Measurements from ENCODE around the gene PIK3C2G.
"Not testable (repeated sequence)": the region's sequence is repeated elsewhere in the genome, so short reads cannot be mapped to it uniquely, and the experiment has no call there.

PIK3C2G gene

DNA sequence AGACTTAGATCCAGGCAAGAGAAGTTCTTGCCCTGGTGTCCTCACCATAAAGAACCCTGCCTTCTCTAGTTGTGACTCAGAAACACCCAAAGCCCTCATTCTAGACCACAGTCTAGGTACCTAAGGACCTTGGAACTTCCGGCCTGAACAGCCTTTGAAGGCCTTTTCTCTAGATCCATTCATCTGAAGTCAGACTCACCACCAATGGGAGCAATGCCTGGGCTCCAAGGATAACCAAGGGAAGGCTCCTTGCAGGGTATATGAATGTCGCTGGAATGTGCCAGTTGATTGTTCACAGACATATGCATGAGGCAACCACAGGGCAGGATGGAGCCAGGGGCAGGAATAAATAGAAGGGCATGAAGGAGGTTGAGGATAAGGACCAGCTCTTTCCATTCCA, 390.2 kb downstream of the PIK3C2G start:
- no peak for DNase-seq

DNA sequence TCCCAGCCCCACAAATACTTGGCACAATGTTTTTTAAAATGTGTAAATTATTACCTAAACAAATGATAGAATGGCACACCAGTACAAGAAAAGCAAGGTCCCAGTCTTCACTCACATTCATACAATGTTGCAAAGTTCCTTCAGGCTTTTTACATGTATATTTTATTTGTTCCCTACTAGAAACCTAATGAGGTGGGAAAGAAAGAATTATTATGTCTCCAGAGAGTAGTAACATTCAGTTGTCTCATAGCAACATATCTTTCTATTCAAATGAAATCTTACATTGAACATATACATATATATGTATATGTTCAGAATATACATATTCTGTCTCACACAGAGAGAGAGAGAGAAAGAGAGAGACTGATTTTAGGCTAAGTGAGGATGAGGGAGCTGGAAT, 391.3 kb downstream of the PIK3C2G start:
- DNase-seq = no peak

DNA sequence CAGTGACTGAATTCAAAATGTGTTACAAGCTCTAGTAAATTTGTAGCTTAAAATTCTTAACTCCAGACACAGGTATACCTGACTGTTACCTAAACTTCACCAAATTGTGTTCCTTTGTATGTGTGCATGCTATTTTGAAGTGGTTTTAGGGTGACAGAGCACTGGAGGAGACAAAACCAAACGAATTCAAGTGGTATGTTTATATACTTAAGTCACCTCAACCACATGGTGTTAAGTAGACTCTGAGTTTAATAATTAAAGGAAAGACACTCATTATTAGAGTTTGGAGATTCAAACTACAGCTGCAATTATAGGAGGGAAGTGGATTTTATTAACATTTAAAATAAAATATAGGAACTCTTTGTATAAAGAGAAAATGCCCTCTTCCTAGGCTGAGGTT, 392.1 kb downstream of the PIK3C2G start:
- DNase-seq = no peak

DNA sequence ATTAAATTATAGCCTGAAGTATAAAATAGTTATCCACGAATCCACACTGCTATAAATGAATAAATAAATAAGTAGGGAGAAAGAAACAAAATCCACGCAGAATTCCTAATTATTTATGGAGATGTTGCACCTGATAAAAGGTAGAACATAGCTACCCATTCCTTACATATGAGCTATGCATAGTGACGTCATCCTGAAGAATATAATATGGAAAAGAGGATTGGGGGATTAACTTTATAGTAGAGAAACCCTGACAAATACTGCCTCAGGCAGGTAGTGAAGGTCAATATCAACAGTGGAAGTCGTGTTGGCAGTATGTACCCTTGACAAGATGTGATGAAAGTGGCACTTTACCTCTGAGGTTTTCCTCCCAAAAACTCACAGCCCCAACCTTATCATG, 394.0 kb downstream of the PIK3C2G start:
- no peak for DNase-seq

DNA sequence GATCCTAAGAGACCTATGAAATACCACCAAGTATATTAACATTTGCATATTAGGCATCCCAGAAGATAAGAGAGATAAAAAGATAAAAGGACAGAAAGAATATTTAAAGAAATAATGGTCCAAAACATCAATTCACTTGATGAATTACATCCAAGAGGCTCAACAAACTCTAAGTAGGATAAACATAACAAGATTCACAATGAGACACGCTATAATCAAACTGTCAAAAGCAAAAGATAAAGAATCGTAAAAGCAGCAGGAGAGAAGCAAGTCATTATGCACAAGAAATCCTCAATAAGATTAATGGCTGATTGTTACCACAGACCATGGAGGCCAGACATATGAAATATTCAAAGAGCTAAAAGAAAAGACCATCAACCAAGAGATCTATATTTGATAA, 396.9 kb downstream of the PIK3C2G start:
- no peak for DNase-seq

DNA sequence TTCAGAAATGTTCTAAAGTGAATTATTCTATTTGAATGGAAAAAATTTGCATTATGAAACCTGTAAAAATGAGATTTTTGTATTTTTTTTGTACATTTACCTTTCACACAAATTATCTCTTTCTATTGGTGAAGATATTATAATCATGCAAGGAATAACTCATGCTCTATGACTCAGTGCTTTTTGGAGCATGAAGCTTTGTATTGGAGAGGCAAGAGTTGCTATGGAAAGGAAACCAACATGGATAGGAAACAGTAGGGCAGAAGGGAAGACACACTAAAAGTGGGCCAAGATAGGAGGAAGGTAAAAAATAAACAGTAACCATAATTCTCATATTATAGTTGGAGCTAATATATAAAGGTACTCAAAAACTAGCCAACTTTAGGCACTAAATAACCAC, 397.5 kb downstream of the PIK3C2G start:
- no peak for DNase-seq

DNA sequence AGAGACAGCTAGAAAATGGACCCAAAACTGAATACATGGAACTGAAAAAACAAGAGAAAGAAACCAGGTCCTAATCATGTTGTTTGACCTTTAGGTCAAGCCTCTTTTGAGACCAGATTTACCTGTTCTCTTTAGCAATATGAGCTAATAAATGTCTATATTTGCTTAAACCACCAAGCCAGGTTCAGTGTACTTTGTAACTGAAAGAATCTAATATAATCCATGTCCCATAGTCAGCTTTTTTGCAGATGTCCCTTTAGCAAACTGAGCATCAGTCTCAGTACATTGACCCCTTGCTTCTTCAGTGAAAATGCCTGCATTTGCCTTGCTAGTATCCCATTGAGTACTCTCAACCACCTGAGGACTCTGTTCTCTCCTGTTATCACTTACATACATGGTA, 414.8 kb downstream of the PIK3C2G start:
- DNase-seq = no peak

DNA sequence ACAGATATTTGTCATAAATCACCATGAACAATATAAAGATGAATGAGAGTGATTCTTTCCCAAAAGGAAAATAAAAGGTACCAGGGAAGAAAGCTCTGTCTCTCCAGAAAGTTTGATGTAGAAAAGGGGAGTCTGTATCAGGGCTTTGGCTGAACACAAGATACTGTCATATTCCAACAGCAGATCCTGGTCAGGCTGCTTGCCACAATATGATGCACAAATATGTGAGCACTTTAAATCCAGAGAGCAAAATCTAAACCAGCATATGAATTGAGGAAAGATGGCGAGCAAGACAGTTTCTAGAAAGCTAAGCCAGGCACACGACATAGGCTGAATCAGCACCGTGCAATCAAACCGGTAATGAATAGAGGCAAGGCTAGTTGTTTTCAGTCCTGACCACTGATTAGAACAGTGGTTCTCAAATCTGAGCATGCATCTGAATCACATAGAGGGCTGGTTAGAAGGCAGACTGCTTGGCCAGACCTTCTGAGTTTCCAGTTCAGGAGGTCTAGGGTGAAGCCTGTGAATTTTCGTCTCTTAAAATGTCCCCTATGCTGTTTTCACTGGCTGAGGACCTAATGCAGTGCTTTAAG, 415.8 kb downstream of the PIK3C2G start:
- no peak for DNase-seq

DNA sequence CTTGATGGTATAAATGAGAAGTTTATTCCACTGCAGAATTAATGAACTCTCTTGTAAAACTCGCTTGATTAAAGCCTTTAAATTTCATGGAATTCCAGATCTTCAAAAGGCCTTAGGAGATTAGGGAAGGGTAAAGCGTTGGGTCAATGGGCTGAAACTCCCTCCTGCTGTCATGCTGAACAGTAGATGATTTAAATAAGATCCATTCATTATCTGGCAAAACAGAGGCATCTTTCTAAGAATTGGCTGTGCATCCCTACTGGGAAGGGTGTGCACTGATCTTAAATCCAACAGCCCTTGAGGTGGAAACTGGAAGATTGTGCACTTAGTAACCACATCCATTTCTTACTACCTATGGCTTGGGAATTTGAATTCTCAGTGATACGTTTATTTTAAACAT, 420.5 kb downstream of the PIK3C2G start:
- no peak for DNase-seq

DNA sequence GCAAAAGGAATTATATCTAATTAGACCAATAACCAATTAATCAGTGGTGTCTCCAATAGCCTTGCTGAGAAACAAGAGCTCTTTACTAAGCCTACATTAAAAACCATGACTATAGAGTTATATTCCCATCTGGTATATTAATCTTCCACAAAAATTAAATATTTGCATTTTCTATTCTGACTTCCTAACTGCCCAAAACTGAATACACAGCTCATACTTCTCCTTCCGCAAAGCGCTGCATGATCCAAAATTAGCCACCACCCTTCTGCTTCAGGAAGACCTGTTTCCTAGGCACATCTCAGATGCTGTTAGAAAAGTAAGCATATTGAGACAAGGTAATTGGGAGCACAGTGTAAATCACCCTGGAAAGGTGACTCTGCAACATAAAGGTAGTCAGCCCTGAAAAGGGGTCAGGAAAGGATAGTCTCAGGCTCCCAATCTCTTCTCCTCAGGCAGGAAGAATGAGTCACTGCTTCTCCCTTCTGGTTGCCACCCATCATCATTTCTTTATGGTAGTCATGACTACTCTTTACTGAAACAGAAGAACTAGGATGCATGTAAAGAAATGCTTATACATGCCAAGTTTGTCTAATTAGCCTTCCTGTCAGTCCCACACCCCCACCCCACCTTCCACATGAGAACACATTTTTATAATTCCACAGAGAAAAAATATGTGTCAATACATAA, 422.2 kb downstream of the PIK3C2G start:
- DNase-seq = no peak

DNA sequence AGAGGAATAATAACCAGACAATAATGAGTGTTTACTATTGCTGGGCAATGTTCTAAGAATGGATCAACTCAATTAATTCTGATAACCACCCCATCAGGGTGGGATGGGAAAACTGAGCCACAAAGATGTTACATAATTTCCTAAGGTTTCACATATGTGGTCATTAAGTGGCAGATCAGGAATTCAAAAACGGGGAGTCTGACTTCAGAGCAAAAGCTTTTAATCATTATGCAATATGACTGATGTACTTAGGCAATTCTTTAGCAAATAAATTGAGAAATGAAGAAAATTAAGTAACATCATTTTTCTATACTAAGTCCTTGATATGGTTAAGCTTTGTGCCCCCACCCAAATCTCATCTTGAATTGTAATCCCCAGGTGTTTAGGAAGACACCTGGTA, 423.1 kb downstream of the PIK3C2G start:
- DNase-seq = no peak

DNA sequence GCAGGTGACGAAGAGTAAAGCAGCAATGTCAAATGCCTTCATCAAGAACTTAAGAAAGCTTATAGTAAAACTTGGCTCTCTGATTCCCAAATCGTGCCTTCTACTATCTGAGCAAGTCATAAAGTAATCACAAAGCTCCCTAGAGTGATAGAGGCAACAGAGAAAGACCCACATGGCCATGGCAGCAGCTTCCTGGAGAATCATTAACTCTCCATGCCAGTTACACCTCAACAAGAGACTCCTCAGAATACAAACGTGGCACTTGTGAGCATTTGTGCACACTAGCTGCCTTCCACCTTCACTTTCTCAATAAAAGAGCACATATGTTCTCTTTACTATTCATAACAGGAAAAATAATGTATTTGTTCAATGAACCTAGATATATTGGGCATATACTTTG, 428.5 kb downstream of the PIK3C2G start:
- DNase-seq = no peak

DNA sequence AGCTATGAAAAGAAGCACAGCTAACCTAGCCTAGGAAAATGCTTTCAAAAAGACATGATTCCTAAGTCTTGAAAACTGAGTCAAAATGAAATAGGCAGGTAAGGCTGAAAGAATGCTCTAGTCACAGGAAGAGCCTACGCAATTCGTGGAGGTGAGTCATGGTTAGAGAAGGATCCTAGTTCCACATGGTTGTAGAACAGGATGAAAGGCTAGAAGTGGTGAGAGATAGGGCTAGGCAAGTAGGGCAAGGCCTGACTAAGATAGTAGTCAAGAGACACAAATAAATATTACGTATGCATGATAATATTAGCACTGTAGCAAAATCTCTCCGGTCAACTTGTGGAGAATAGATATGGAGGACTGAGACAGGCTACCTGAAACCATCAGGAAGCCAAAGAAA, 429.3 kb downstream of the PIK3C2G start:
- no peak for DNase-seq

DNA sequence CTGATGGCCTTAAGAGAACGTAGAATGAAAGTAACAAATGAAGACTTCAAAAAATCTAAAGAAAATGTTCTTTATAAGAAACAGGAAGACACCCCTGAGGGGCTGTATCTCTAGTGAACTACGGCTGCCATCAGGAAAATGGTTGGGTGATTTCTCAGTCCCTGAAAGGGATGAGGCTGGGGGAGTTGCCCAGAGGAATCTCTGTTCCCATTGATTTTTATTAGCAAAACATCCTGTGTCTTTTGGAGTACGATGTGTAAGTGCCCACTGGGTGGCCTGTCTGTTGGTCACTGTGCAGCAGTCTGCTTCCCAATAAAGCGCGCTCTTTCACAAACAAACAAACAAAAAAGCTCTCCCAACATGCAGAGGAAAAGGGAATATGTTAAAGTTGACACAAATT, 432.7 kb downstream of the PIK3C2G start:
- DNase-seq = not testable (repeated sequence)

DNA sequence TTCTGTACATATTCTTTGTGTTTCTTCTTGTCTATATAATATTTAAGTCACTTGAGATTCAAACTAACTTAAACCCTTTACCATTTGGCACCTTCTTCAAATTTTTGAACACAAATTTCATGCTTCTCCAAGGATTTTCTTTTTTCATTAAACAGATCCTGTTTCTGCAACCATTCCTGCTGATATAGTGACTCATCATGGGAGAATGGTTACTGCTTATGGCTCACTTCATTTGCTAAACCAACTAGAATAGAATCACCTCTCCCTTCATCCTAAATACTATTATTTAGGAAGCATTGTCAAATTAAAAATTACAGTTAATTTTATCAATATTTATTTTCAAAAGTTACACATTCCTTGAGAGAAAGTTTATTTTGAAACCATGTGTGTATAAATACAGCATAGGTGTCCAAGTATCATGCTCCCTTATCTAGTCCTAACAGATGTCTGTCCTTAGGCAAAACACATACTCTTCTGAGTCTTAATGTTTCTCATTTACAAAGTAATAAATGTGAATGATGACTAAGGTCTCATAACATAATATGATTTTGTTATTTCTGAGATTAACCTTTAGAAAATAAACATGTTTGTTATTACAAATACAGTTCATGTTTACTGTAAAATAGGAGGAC, 435.8 kb downstream of the PIK3C2G start:
- DNase-seq = no peak
